HG02938 (cell line): ENCODE measurements around the gene ARFGEF3.
"Not testable (repeated sequence)": the region's sequence is repeated elsewhere in the genome, so short reads cannot be mapped to it uniquely, and the experiment has no call there.

ENCODE experiments used
- ATAC-seq: cut with Tn5 transposase; IDR thresholded peaks from one replicate; pipeline ENCODE4 v1.9.1; 2021; ENCODE audit warnings: mild to moderate bottlenecking, moderate library complexity; ENCODE audit not compliant: unreplicated experiment

Gene ARFGEF3

GRCh38 chr6:138206862-138207261, 45.1 kb downstream of the ARFGEF3 start:
- ATAC-seq: no peak

GRCh38 chr6:138211048-138211581, 49.4 kb downstream of the ARFGEF3 start:
- ATAC-seq: no peak

GRCh38 chr6:138211601-138212000, 49.9 kb downstream of the ARFGEF3 start:
- no peak for ATAC-seq

- not testable (repeated sequence) for ATAC-seq
These were observed 50.8 kb downstream of the ARFGEF3 start for GRCh38 chr6:138212530-138212929.

- no peak for ATAC-seq
These were observed 53.5 kb downstream of the ARFGEF3 start for GRCh38 chr6:138215093-138215782.

GRCh38 chr6:138218449-138218848, 56.7 kb downstream of the ARFGEF3 start, which contains the start of gene PBOV1:
Gene PBOV1 (minus strand): TSS chr6:138218491. CDS start chr6:138218395, 96 bp downstream.
- ATAC-seq: no peak

GRCh38 chr6:138219398-138219797, 57.7 kb downstream of the ARFGEF3 start:
- no peak for ATAC-seq

DNA sequence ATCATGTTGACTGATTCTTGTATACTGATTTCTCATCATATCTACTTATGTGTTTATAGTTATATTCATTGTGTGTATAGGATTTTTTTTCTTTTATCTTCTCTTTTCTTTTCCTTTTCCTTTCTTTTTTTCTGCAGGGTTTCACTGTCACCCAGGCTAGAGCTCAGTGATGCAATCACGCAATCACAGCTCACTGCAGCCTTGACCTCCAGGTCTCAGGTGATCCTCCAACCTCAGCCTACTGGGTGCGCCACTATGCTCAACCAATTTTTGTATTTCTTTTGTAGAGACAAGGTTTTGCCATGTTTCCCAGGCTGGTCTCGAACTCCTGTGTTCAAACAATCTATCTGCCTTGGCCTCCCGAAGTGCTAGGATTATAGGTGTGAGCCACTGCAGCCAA, 58.2 kb downstream of the ARFGEF3 start:
- ATAC-seq: no peak

DNA sequence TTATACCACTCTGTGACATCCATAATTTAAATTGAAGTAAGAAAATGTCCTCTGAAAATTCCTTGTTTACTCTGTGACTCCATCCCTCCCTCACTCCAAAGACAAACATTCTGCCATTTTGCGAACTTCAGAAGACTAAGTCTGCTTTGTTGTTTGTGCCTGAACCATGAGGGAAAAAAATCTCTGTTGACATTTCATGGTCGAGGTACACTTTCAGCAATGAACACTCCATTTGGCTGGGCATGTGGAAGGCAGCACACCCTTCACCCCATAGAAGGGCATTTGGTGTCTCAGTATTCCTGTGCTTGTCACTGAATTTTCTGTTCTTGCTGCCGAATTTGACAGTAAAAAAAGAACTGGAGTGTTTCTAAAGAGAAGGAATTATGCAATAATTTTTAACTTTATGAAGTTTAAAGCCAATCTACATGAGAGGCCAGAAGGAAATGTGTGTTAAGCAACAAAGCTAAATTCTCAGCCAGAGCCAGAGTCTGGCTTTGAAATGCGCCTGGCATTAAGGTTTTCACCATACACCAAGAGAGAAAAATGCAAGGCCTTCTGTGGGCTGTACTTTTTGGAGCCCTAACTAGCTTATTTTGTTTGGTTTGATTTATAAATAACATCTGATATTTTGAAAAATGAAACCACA, 61.3 kb downstream of the ARFGEF3 start:
- ATAC-seq: no peak

- no peak for ATAC-seq
These were observed 64.2 kb downstream of the ARFGEF3 start for GRCh38 chr6:138225953-138226352.

DNA sequence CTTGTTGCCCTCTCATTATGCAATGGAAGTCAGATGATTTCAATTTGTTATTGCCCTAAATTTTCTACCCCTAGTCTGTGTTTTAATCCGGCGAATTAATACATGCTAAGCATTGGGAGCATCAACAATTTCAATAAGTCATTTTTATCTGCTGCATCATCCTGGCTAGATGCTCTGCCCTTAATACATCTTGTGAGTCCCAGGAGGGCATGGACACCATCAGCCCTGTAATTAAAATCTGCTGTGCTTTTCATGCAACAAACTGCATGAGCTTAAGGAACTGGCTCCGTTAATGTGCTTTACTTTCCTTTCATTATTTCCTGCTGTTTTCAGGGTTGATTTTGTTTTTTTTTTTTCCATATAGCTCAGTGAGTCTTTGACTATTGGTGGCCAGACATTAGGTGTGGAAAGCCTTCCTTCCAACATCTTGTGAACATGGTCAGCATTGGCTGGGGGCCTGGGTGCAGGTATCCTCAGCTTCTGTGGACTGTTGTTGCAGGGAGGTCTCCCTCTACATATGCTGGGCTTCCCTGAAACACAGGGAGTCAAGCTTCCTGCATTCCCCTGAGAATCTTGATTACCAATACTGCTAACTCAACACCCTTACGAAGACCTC, 65.1 kb downstream of the ARFGEF3 start:
- ATAC-seq: no peak

GRCh38 chr6:138227316-138227781, 65.6 kb downstream of the ARFGEF3 start:
- no peak for ATAC-seq

DNA sequence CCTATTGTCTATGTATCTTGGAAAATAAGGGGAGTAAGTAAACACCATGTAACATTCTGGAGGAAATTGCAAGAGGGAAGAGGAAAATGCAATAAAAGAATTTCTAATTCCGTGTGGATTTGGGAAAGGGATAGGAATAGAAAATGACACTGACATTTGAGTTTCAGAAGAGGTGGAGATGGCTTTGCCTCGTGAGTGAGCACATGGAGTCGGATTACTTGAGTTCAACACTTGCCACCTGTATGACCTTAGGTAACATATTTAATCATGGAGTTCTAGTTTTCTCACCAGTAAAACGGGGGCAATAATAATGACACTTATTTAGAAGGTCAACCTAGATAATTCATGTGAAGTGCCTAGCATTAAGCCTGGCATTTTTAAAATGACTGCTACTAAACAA, 67.3 kb downstream of the ARFGEF3 start:
- no peak for ATAC-seq

- no peak for ATAC-seq
These were observed 68.0 kb downstream of the ARFGEF3 start for GRCh38 chr6:138229663-138230179.

DNA sequence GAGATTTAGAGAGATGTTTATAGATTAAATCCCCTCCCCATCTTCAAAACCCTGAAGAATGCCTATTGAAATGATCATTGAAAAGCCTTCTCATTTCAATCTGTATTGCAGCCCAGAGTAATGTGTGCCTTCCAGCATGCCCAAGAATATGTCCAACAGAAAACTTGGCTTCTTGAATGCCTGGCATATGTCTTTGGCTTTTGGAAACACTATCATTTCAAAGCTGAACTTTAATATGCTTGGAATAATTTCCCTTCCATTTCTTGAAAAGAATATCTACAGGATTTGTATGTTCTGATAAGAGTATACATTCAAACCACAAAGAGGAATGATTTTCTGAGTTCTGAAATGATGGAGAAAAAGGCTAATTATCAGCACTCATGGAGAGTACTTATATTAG, 68.5 kb downstream of the ARFGEF3 start:
- no peak for ATAC-seq

- ATAC-seq: no peak
These were observed 69.1 kb downstream of the ARFGEF3 start for GRCh38 chr6:138230759-138231380.

GRCh38 chr6:138231381-138231886, 69.7 kb downstream of the ARFGEF3 start:
- no peak for ATAC-seq

DNA sequence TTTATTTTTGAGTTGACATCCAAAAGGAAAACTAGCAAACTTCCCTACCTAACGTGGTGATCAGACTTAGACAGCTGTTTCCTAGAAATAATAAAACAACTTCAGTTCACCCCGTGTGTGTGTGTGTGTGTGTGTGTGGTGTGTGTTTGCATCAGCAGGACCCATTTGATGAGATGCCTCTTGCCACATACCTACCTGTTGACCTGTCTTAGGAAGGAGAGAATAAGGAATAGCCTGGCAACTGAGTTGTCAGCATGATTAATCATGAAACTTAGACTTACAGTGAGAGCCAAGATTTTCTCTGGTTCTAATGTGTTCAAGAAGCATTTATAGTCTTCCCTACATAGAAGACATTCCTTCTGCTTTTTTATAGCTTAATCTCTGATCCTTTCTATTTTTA, 72.6 kb downstream of the ARFGEF3 start:
- ATAC-seq: no peak

- ATAC-seq: no peak
These were observed 73.5 kb downstream of the ARFGEF3 start for GRCh38 chr6:138235205-138235604.

DNA sequence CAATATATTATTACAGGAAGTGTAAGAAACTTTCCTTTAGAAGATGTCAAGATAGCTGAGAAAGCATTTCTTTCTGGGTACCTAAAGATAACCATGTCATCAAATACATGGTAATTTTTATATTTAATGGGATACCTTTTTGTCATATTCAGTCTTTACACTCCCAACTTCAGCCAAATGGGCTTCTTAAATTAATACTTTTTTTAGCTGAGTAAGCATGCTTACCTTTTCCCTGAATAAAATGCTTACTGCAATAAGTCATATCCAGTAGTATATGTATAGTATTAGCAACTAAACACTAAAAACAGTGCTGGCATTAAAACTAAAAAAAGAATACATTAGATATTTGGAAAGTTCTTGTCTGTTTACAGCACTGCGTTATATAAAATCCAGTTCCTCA, 74.0 kb downstream of the ARFGEF3 start:
- no peak for ATAC-seq

GRCh38 chr6:138237463-138237862, 75.7 kb downstream of the ARFGEF3 start:
- no peak for ATAC-seq
